MM.1S (cell line): ENCODE results near the gene ITGA5.

Experiments used
- DNase-seq: peaks from one replicate; pipeline ENCODE4 v3.0.0-alpha.2; 2015
- H2AFZ ChIP-seq: fragments of 300-600 bp; sonication (generic); 2 replicates; pipeline ENCODE4 v1.6.0; 2016; ENCODE audit warnings: antibody characterized with exemption, low read length
- H3F3A ChIP-seq: fragments of 300-600 bp; sonication (generic); 2 replicates; pipeline ENCODE4 v1.6.1; 2016; ENCODE audit warnings: mild to moderate bottlenecking, antibody characterized with exemption, low read length, moderate library complexity, mixed read lengths; ENCODE audit not compliant: insufficient read depth
- H3K27ac ChIP-seq: fragments of 300-600 bp; sonication (generic); 2 replicates; pipeline ENCODE4 v1.5.1; 2016; ENCODE audit warnings: mild to moderate bottlenecking, low read length
- H3K27me3 ChIP-seq: fragments of 300-600 bp; sonication (generic); replicated peaks from 2 replicates; pipeline ENCODE4 v1.6.0; 2016; ENCODE audit warnings: low read length; ENCODE audit not compliant: insufficient read depth
- H3K36me3 ChIP-seq: fragments of 300-600 bp; sonication (generic); replicated peaks from 2 replicates; pipeline ENCODE4 v1.6.1; 2016; ENCODE audit warnings: mild to moderate bottlenecking, low read length, mixed read lengths; ENCODE audit not compliant: insufficient read depth
- H3K4me1 ChIP-seq: fragments of 300-600 bp; sonication (generic); 2 replicates; pipeline ENCODE4 v1.6.1; 2016; ENCODE audit warnings: low read length, mixed read lengths
- H3K4me2 ChIP-seq: fragments of 300-600 bp; sonication (generic); 2 replicates; pipeline ENCODE4 v1.6.0; 2016; ENCODE audit warnings: low read depth, low read length
- H3K4me3 ChIP-seq: fragments of 300-600 bp; sonication (generic); 2 replicates; pipeline ENCODE4 v1.5.1; 2016; ENCODE audit warnings: low read length, mixed read lengths
- H3K79me2 ChIP-seq: fragments of 300-600 bp; sonication (generic); 2 replicates; pipeline ENCODE4 v1.6.1; 2016; ENCODE audit warnings: mixed run types, low read length, mixed read lengths
- H3K9ac ChIP-seq: fragments of 300-600 bp; sonication (generic); 2 replicates; pipeline ENCODE4 v1.6.1; 2016; ENCODE audit warnings: low read length, mixed read lengths
- H3K9me2 ChIP-seq: fragments of 300-600 bp; sonication (generic); replicated peaks from 2 replicates; pipeline ENCODE4 v1.6.1; 2016; ENCODE audit warnings: mild to moderate bottlenecking, low read length, mixed read lengths; ENCODE audit not compliant: insufficient read depth
- H3K9me3 ChIP-seq: fragments of 300-600 bp; sonication (generic); replicated peaks from 2 replicates; pipeline ENCODE4 v1.6.1; 2016; ENCODE audit warnings: mild to moderate bottlenecking, low read length, mixed read lengths; ENCODE audit not compliant: insufficient read depth
- H4K20me1 ChIP-seq: fragments of 300-600 bp; sonication (generic); 2 replicates; pipeline ENCODE4 v1.6.1; 2016; ENCODE audit warnings: mild to moderate bottlenecking, low read length, moderate library complexity, mixed read lengths; ENCODE audit not compliant: insufficient read depth
- CTCF ChIP-seq: fragments of 300-600 bp; sonication (generic); IDR thresholded peaks from 2 replicates; pipeline ENCODE4 v1.5.1; 2016; ENCODE audit warnings: antibody characterized with exemption, low read length, mixed read lengths
- EZH2 ChIP-seq: fragments of 300-600 bp; sonication (generic); optimal IDR thresholded peaks from 2 replicates; pipeline ENCODE3; 2017; ENCODE audit warnings: low read depth, mild to moderate bottlenecking, antibody characterized with exemption, low read length, mixed read lengths
- EZH2phosphoT487 ChIP-seq: fragments of 300-600 bp; sonication (generic); IDR thresholded peaks from 2 replicates; pipeline ENCODE4 v1.6.1; 2018; ENCODE audit warnings: antibody characterized with exemption, low read length

Gene ITGA5

GRCh38 chr12:54363047-54363446 is 56.0 kb downstream of the ITGA5 start:
- Histone ChIP-seq H3K9ac (no peak overlapping the region), H3K27ac (no peak overlapping the region), H3K4me1 (peaks cover 23% of the 10 kb centered on the region), H4K20me1 (peaks cover 5% of the 10 kb centered on the region; the same call in 1 of the 2 replicates), H3K4me3 (no peak overlapping the region), H2AFZ (no peak overlapping the region), H3F3A (peaks cover 16% of the 10 kb centered on the region), H3K36me3 (no peaks in the 10 kb centered on the region), H3K27me3 (peaks cover 47% of the 10 kb centered on the region), H3K79me2 (no peaks in the 10 kb centered on the region), H3K9me2 (no peaks in the 10 kb centered on the region), H3K9me3 (no peaks in the 10 kb centered on the region), H3K4me2 (no peak overlapping the region)
- TF ChIP-seq CTCF: no peak
- TF ChIP-seq EZH2phosphoT487: no peak
- TF ChIP-seq EZH2: no peak
- DNase-seq: no peak

GRCh38 chr12:54360717-54361456 is 58.2 kb downstream of the ITGA5 start:
- DNase-seq: peak; percentile 27
- Histone ChIP-seq H3K9me2 (no peaks in the 10 kb centered on the region), H3K9ac (no peak overlapping the region), H3K79me2 (no peaks in the 10 kb centered on the region), H3K4me2 (no peak overlapping the region), H2AFZ (no peak overlapping the region), H3K27ac (no peak overlapping the region), H4K20me1 (peaks cover 5% of the 10 kb centered on the region; the same call in 1 of the 2 replicates), H3K27me3 (peaks cover 33% of the 10 kb centered on the region), H3K36me3 (no peaks in the 10 kb centered on the region), H3K4me1 (peaks cover 26% of the 10 kb centered on the region), H3K9me3 (no peaks in the 10 kb centered on the region), H3K4me3 (no peak overlapping the region), H3F3A (peaks cover 16% of the 10 kb centered on the region)
- TF ChIP-seq EZH2 (no peak), CTCF (peak; percentile 63)

- H3K79me2 ChIP-seq: no peaks in the 10 kb centered on the region
- peak overlapping the region; percentile 90 for H2AFZ ChIP-seq
- peak overlapping the region; percentile 91 for H3K4me2 ChIP-seq
- H3K9me3 ChIP-seq: no peaks in the 10 kb centered on the region
- TF ChIP-seq CTCF: no peak
- no peak for TF ChIP-seq EZH2phosphoT487
- TF ChIP-seq EZH2: no peak
- H3F3A ChIP-seq: peaks cover 13% of the 10 kb centered on the region
- H3K4me1 ChIP-seq: peaks cover 24% of the 10 kb centered on the region
- peak overlapping the region; percentile 68 for H3K9ac ChIP-seq
- peaks cover 5% of the 10 kb centered on the region; the same call in 1 of the 2 replicates for H4K20me1 ChIP-seq
- peak overlapping the region; percentile 31; the same call in 1 of the 2 replicates for H3K27ac ChIP-seq
- H3K4me3 ChIP-seq: peak overlapping the region; percentile 98
- H3K36me3 ChIP-seq: no peaks in the 10 kb centered on the region
- H3K9me2 ChIP-seq: no peaks in the 10 kb centered on the region
- H3K27me3 ChIP-seq: peaks cover 26% of the 10 kb centered on the region
- no peak for DNase-seq
Observed at GRCh38 chr12:54359762-54360351, 59.2 kb downstream of the ITGA5 start.
